Ishikawa (cell line): Measurements from ENCODE around the gene YAP1.

Source experiments
- CEBPB ChIP-seq: IDR thresholded peaks from 2 replicates; pipeline ENCODE4 v1.6.1; 2012
- CREB1 ChIP-seq: IDR thresholded peaks from 2 replicates; pipeline ENCODE4 v1.6.1; 2012; ENCODE audit warnings: low read depth
- EGR1 ChIP-seq: IDR thresholded peaks from 2 replicates; pipeline ENCODE4 v1.6.1; 2012
- EP300 ChIP-seq: IDR thresholded peaks from 2 replicates; pipeline ENCODE4 v1.6.1; 2012; ENCODE audit warnings: borderline replicate concordance
- FOXM1 ChIP-seq: IDR thresholded peaks from 2 replicates; pipeline ENCODE4 v1.6.1; 2012; ENCODE audit warnings: low read depth, borderline replicate concordance
- NFIC ChIP-seq: IDR thresholded peaks from 2 replicates; pipeline ENCODE4 v1.6.1; 2012
- RAD21 ChIP-seq: IDR thresholded peaks from 2 replicates; pipeline ENCODE4 v1.6.1; 2012; ENCODE audit warnings: low read depth
- REST ChIP-seq: IDR thresholded peaks from 2 replicates; pipeline ENCODE4 v1.6.1; 2012; ENCODE audit warnings: low read depth, mild to moderate bottlenecking
- TAF1 ChIP-seq: IDR thresholded peaks from 2 replicates; pipeline ENCODE4 v1.6.1; 2012; ENCODE audit warnings: low read depth, mild to moderate bottlenecking
- TCF12 ChIP-seq: IDR thresholded peaks from 2 replicates; pipeline ENCODE4 v1.6.1; 2012; ENCODE audit warnings: low read depth
- USF1 ChIP-seq: IDR thresholded peaks from 2 replicates; pipeline ENCODE4 v1.6.1; 2012
- YY1 ChIP-seq: IDR thresholded peaks from 2 replicates; pipeline ENCODE4 v1.6.1; 2012; ENCODE audit warnings: low read depth
- ZBTB7A ChIP-seq: IDR thresholded peaks from 2 replicates; pipeline ENCODE4 v1.6.1; 2012; ENCODE audit warnings: low read depth
- TF ChIP-seq, protein P1 (sequence below): IDR thresholded peaks from 2 replicates; pipeline ENCODE4 v1.6.1; 2012

- TF ChIP-seq TAF1 (no peak), ZBTB7A (no peak), FOXM1 (no peak), YY1 (no peak), CREB1 (no peak), EGR1 (no peak), REST (no peak), EP300 (no peak), TCF12 (no peak), RAD21 (no peak), NFIC (no peak), CEBPB (no peak), USF1 (no peak)
- TF ChIP-seq, protein P1, sequence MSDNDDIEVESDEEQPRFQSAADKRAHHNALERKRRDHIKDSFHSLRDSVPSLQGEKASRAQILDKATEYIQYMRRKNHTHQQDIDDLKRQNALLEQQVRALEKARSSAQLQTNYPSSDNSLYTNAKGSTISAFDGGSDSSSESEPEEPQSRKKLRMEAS, result no peak
These were observed 82.3 kb downstream of the YAP1 start for GRCh38 chr11:102192349-102193066.
